ENCODE data around the gene FOXM1. TPM values are rescaled to one million over a fixed set of nuclear protein-coding genes. Genes with fewer than 3 reads are reported as not detected.
A peak's percentile ranks its signal among the peaks of the same experiment; 100 is the strongest.

The FOXM1 gene
- total RNA-seq, 1 experiment from 2014 or later = 15.4 TPM

DNA sequence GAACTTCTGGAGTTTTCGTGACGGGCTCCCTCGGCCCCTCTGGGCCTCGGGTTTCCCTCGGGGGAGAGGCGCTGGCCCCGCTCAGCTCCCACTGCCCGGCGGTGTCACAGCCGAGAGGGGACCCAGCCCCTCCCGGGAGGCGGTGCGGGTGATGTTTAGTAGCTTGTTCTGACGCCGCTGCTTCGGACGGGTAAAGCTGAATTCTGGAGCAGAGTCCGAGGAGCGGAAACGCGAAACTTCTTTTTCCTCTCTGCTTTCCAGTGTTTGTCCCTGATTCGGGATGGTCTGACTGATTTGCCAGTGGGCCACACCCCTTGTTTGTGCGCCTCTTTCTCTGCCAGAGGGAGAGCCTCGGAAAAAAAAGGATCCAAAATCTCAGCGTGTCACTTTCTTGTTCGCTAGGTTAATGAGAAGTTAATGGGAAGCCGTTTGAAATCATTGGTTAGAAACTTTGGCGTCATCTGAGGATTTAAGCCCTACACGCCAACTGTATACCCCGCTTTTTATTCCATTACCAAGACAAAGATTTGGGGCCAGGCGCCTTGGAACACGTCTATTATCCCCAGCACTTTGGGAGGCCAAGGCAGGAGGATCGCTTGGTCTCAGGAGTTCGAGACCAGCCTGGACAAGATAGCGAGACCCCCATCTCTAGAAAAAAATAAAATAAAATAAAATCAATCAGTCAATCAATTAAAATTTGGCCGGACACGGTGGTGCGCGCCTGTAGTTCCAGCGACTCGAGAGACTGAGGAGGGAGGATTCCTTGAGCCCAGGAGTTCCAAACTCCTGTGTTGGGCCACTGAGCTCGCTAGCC, 14.5 kb upstream of the FOXM1 start:
- Histone ChIP-seq H3K9ac (ENCODE audit: low read length) (peak overlapping the region; percentile 79), H3K9me2 (replicated peaks; ENCODE audit: insufficient read depth, low read length) (no peaks in the 10 kb centered on the region), H3K27me3 (ENCODE audit: low read length) (no peaks in the 10 kb centered on the region), H2AFZ (ENCODE audit: low read length) (peak overlapping the region; percentile 76), H3K4me2 (ENCODE audit: low read depth, low read length, poor library complexity, severe bottlenecking) (peak overlapping the region; percentile 84), H3K27ac (ENCODE audit: low read length) (no peak overlapping the region), H4K20me1 (ENCODE audit: insufficient read depth, low read depth, low read length) (no peaks in the 10 kb centered on the region), H3K9me3 (ENCODE audit: low read length) (no peaks in the 10 kb centered on the region), H3K36me3 (ENCODE audit: insufficient read depth, low read length) (peaks cover 5% of the 10 kb centered on the region; the same call in 1 of the 2 replicates), H3K4me1 (ENCODE audit: low read length) (peaks cover 16% of the 10 kb centered on the region), H3K79me2 (ENCODE audit: low read length) (peaks cover 28% of the 10 kb centered on the region), H3K4me3 (ENCODE audit: low read length) (peak overlapping the region; percentile 76)
- peak; percentile 61 for DNase-seq

DNA sequence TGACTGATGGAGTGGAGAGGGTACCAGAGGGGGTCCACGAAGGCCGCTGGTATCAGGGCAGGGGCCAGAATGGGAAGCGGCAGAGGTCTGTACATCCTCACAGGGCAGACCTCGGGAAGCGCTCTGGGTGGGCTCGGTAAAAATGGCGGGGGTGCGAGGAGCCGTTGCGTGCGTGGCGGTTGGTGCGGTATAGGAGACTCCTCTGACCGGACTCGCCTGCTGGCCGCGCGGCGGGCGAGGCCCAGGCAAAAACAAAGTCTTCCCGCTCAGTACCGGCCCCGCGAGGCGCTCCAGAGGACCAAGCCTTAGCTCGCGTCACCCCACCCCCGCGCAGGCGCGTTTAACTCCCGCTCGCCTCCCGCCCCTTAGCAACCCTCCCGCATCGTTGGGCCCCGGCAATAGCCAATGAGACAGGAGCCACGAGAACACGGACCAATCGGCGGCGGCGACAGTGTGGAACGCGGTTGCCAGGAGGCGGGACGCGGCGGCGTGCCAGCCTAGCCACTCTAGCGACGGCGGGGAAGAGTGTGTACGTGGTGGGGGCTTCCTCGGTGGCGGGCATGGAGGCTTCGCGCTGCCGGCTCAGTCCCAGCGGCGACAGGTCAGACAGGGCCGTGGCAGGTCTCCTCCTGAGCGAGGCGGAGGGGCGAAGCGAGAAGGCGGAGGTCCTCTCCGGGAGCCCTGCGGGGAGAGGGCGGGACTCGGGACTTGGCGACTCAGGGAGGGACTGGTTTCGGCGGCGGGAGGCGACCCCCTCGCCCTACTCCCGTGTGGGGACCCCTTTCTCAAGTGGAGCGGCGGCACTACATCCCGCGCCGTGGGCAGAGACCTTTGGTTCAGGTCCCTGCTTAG, 13.6 kb upstream of the FOXM1 start, which contains the start of gene TULP3:
TULP3 (plus strand) TSS at position 504 of the 852 bp plus-strand sequence; CDS start at position 561, 57 bp downstream.
- Histone ChIP-seq H3K27me3 (ENCODE audit: low read length) (no peaks in the 10 kb centered on the region), H3K9ac (ENCODE audit: low read length) (peak within 1 kb of the TSS; percentile 79), H4K20me1 (ENCODE audit: insufficient read depth, low read depth, low read length) (no peaks in the 10 kb centered on the region), H3K9me3 (ENCODE audit: low read length) (no peaks in the 10 kb centered on the region), H2AFZ (ENCODE audit: low read length) (peak within 1 kb of the TSS; percentile 76), H3K4me1 (ENCODE audit: low read length) (peaks cover 16% of the 10 kb centered on the region), H3K4me2 (ENCODE audit: low read depth, low read length, poor library complexity, severe bottlenecking) (peak within 1 kb of the TSS; percentile 84), H3K36me3 (ENCODE audit: insufficient read depth, low read length) (peaks cover 10% of the 10 kb centered on the region; the same call in 1 of the 2 replicates), H3K27ac (ENCODE audit: low read length) (peak within 1 kb of the TSS; percentile 44; the same call in 1 of the 2 replicates), H3K79me2 (ENCODE audit: low read length) (peaks cover 23% of the 10 kb centered on the region), H3K9me2 (replicated peaks; ENCODE audit: insufficient read depth, low read length) (no peaks in the 10 kb centered on the region), H3K4me3 (ENCODE audit: low read length) (peak within 1 kb of the TSS; percentile 76)
- peak; percentile 98 for DNase-seq

DNA sequence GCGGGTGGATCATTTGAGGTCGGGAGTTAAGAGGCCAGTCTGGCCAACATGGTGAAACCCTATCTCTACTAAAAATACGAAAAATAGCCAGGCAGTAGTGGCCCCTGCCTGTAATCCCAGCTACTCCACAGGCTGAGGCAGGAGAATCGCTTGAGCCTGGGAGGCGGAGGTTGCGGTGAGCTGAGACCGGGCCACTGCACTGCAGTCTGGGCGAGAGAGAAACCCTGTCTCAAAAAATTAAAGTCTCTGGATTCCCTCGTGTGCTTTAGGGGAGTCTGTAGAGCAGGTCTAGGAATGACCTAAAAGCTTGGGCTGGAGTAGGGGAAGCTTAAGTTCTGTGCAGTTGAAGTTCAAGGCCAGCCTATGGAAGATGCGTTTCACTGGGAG, 13.0 kb upstream of the FOXM1 start:
- Histone ChIP-seq H3K9me2 (replicated peaks; ENCODE audit: insufficient read depth, low read length) (no peaks in the 10 kb centered on the region), H3K27me3 (ENCODE audit: low read length) (no peaks in the 10 kb centered on the region), H3K9ac (ENCODE audit: low read length) (peak overlapping the region; percentile 79), H3K4me1 (ENCODE audit: low read length) (peaks cover 18% of the 10 kb centered on the region), H3K4me2 (ENCODE audit: low read depth, low read length, poor library complexity, severe bottlenecking) (peak overlapping the region; percentile 84), H3K4me3 (ENCODE audit: low read length) (peak overlapping the region; percentile 76), H3K27ac (ENCODE audit: low read length) (peak overlapping the region; percentile 44; the same call in 1 of the 2 replicates), H3K79me2 (ENCODE audit: low read length) (peaks cover 16% of the 10 kb centered on the region), H2AFZ (ENCODE audit: low read length) (peak overlapping the region; percentile 59; the same call in 1 of the 2 replicates), H3K36me3 (ENCODE audit: insufficient read depth, low read length) (peaks cover 11% of the 10 kb centered on the region), H4K20me1 (ENCODE audit: insufficient read depth, low read depth, low read length) (no peaks in the 10 kb centered on the region), H3K9me3 (ENCODE audit: low read length) (no peaks in the 10 kb centered on the region)
- DNase-seq = no peak

DNA sequence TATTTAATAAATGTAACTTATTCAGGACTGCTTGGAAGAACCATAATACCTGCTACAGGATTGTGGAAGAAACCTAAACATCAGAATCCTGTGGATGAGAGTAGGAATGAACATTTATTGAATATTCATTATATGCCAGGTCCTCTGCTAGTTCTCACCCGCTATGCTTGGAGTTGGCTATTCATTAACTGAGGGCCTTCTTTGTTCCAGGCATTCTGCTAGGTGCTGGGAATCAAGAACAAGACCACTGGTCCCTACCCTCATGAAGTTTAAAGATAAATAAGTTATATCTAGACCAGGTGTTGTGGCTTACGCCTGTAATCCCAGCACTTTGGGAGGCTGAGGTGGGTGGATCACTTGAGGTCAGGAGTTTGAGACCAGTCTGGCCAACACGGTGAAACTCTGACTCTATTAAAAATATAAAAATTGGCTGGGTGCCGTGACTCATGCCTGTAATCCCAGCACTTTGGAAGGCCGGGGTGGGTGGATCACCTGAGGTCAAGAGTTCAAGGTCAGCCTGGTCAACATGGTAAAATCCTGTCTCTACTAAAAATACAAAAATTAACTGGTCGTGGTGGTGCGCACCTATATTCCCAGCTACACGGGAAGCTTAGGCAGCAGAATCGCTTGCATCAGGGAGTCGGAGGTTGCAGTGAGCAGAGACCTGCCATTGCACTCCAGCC, 9.9 kb upstream of the FOXM1 start:
- Histone ChIP-seq H3K79me2 (ENCODE audit: low read length) (peaks cover 16% of the 10 kb centered on the region), H2AFZ (ENCODE audit: low read length) (no peak overlapping the region), H3K27me3 (ENCODE audit: low read length) (no peaks in the 10 kb centered on the region), H3K4me1 (ENCODE audit: low read length) (peaks cover 20% of the 10 kb centered on the region), H3K27ac (ENCODE audit: low read length) (no peak overlapping the region), H3K4me3 (ENCODE audit: low read length) (no peak overlapping the region), H3K9ac (ENCODE audit: low read length) (no peak overlapping the region), H3K9me3 (ENCODE audit: low read length) (no peaks in the 10 kb centered on the region), H3K36me3 (ENCODE audit: insufficient read depth, low read length) (peaks cover 15% of the 10 kb centered on the region), H4K20me1 (ENCODE audit: insufficient read depth, low read depth, low read length) (no peaks in the 10 kb centered on the region), H3K4me2 (ENCODE audit: low read depth, low read length, poor library complexity, severe bottlenecking) (no peak overlapping the region), H3K9me2 (replicated peaks; ENCODE audit: insufficient read depth, low read length) (no peaks in the 10 kb centered on the region)
- no peak for DNase-seq

DNA sequence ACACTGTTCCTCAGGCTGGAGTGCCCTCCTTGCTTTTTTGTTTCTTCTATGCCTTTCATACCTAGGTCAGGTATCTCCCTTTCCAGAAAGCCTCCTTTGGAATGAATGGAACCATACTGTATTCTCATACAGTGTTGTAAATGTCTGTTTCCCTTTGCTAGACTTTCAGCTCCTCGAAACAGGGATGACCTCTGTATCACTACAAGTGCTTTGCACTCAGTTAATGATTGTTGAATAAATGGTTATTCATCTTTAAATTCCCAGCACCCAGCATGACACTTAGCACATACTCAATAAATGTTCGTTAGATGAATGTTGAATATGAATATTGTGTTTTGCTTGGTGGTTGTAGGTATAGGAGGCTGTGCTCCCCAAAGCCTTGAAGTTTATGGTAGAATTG, 7.8 kb upstream of the FOXM1 start:
- no peaks in the 10 kb centered on the region for H3K9me3 ChIP-seq (ENCODE audit: low read length)
- no peak for DNase-seq
- no peak overlapping the region for H3K9ac ChIP-seq (ENCODE audit: low read length)
- peaks cover 7% of the 10 kb centered on the region for H3K4me1 ChIP-seq (ENCODE audit: low read length)
- H3K9me2 ChIP-seq (replicated peaks; ENCODE audit: insufficient read depth, low read length) = no peaks in the 10 kb centered on the region
- no peak overlapping the region for H2AFZ ChIP-seq (ENCODE audit: low read length)
- no peaks in the 10 kb centered on the region for H4K20me1 ChIP-seq (ENCODE audit: insufficient read depth, low read depth, low read length)
- H3K27ac ChIP-seq (ENCODE audit: low read length) = peak overlapping the region; percentile 9; the same call in 1 of the 2 replicates
- peaks cover 25% of the 10 kb centered on the region for H3K79me2 ChIP-seq (ENCODE audit: low read length)
- H3K27me3 ChIP-seq (ENCODE audit: low read length) = no peaks in the 10 kb centered on the region
- peaks cover 15% of the 10 kb centered on the region for H3K36me3 ChIP-seq (ENCODE audit: insufficient read depth, low read length)
- H3K4me2 ChIP-seq (ENCODE audit: low read depth, low read length, poor library complexity, severe bottlenecking) = no peak overlapping the region
- H3K4me3 ChIP-seq (ENCODE audit: low read length) = no peak overlapping the region

DNA sequence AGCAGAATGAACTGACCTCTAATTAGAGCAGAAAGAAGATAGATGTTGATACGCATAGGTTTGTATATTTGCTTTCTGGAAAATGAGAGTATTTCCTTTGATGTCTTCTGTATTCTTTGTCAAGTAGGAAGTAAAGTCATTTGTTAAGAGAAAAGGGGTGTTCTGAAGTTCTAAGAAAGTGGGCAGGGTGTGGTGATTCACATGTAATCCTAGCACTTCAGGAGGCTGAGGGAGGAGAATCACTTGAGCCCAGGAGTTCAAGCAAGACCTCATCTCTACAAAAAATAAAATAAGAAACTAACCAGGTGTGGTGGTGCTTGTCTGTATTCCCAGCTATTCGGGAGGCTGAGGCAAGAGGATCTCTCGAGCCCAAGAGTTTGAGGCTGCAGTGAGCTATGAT, 2.9 kb upstream of the FOXM1 start:
- no peak for DNase-seq
- H3K4me2 ChIP-seq (ENCODE audit: low read depth, low read length, poor library complexity, severe bottlenecking) = no peak overlapping the region
- H3K9ac ChIP-seq (ENCODE audit: low read length) = no peak overlapping the region

GRCh38 chr12:2877953-2878732, 1.2 kb upstream of the FOXM1 start:
- peak; percentile 87 for DNase-seq
- Histone ChIP-seq H2AFZ (ENCODE audit: low read length) (no peak overlapping the region), H3K9ac (ENCODE audit: low read length) (peak overlapping the region; percentile 82)

More for the DNA sequence above, 2.9 kb upstream of the FOXM1 start:
- Histone ChIP-seq H3K27me3 (ENCODE audit: low read length) (no peaks in the 10 kb centered on the region), H3K36me3 (ENCODE audit: insufficient read depth, low read length) (peaks cover 5% of the 10 kb centered on the region; the same call in 1 of the 2 replicates), H3K27ac (ENCODE audit: low read length) (no peak overlapping the region), H3K4me3 (ENCODE audit: low read length) (no peak overlapping the region), H3K79me2 (ENCODE audit: low read length) (peaks cover 71% of the 10 kb centered on the region), H3K9me2 (replicated peaks; ENCODE audit: insufficient read depth, low read length) (no peaks in the 10 kb centered on the region), H3K9me3 (ENCODE audit: low read length) (no peaks in the 10 kb centered on the region), H3K4me1 (ENCODE audit: low read length) (peaks cover 27% of the 10 kb centered on the region), H2AFZ (ENCODE audit: low read length) (no peak overlapping the region), H4K20me1 (ENCODE audit: insufficient read depth, low read depth, low read length) (no peaks in the 10 kb centered on the region; the same call in 1 of the 2 replicates)

More at GRCh38 chr12:2877953-2878732, 1.2 kb upstream of the FOXM1 start:
- H3K9me2 ChIP-seq (replicated peaks; ENCODE audit: insufficient read depth, low read length) = no peaks in the 10 kb centered on the region
- H3K4me3 ChIP-seq (ENCODE audit: low read length) = peak overlapping the region; percentile 75
- peak overlapping the region; percentile 84 for H3K27ac ChIP-seq (ENCODE audit: low read length)
- peaks cover 87% of the 10 kb centered on the region for H3K79me2 ChIP-seq (ENCODE audit: low read length)
- peaks cover 12% of the 10 kb centered on the region; the same call in 1 of the 2 replicates for H3K36me3 ChIP-seq (ENCODE audit: insufficient read depth, low read length)
- H4K20me1 ChIP-seq (ENCODE audit: insufficient read depth, low read depth, low read length) = no peaks in the 10 kb centered on the region; the same call in 1 of the 2 replicates
- H3K9me3 ChIP-seq (ENCODE audit: low read length) = no peaks in the 10 kb centered on the region
- peak overlapping the region; percentile 96 for H3K4me2 ChIP-seq (ENCODE audit: low read depth, low read length, poor library complexity, severe bottlenecking)
- peaks cover 24% of the 10 kb centered on the region for H3K4me1 ChIP-seq (ENCODE audit: low read length)
- no peaks in the 10 kb centered on the region for H3K27me3 ChIP-seq (ENCODE audit: low read length)

Data from Karpas-422 (cell line).